Thyroid gland (tissue), 4 donors: ENCODE data around the gene UBE2J1.

Experiments
- POLR2A ChIP-seq, 2 donors: fragments of 450-650 bp; IDR thresholded peaks; one replicate each; pipeline ENCODE4 v1.6.1; 2017; ENCODE audit warnings: antibody characterized with exemption in 2 of 2, mild to moderate bottlenecking in 2 of 2, moderate library complexity in 1 of 2
- TF ChIP-seq, protein P1 (sequence below), 6 experiments: fragments of 200-600 bp in 3 of 6; fragments of 450-650 bp in 3 of 6; sonication (generic) in 3 of 6; IDR thresholded peaks; one replicate each; pipeline ENCODE4 v1.5.1; 2016 to 2019; ENCODE audit warnings: antibody characterized with exemption in 6 of 6, mild to moderate bottlenecking in 2 of 6, inconsistent platforms in 1 of 6, moderate library complexity in 1 of 6

DNA sequence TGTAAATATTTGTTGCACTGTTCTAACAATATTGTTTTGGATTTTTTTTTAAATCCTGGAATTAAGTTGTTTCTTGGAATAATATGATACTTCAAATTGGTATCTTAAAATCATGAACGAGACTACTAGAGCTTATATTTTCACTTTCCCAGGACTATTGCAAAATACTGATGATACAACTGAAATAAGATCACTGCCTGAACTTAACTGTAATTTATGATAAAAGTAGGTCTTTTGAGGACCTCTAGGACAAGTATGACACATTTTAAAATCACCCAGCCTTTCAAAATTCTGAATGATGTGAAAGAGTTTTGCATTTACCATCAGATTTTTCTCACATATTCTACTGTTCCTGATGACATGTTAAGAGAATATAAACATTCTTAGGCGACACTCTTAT is 8.6 kb upstream of the UBE2J1 start:
- TF ChIP-seq, protein P1, sequence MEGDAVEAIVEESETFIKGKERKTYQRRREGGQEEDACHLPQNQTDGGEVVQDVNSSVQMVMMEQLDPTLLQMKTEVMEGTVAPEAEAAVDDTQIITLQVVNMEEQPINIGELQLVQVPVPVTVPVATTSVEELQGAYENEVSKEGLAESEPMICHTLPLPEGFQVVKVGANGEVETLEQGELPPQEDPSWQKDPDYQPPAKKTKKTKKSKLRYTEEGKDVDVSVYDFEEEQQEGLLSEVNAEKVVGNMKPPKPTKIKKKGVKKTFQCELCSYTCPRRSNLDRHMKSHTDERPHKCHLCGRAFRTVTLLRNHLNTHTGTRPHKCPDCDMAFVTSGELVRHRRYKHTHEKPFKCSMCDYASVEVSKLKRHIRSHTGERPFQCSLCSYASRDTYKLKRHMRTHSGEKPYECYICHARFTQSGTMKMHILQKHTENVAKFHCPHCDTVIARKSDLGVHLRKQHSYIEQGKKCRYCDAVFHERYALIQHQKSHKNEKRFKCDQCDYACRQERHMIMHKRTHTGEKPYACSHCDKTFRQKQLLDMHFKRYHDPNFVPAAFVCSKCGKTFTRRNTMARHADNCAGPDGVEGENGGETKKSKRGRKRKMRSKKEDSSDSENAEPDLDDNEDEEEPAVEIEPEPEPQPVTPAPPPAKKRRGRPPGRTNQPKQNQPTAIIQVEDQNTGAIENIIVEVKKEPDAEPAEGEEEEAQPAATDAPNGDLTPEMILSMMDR (IDR thresholded peaks at IDR 0.05), result no peak
- TF ChIP-seq POLR2A (IDR thresholded peaks at IDR 0.05), result no peak
